ENCODE results near the gene IL2RG.

- no peak for TF ChIP-seq CTCF (IDR thresholded peaks at IDR 0.05; ENCODE audit: low read depth, low read length, missing input control)
- no peak for TF ChIP-seq TAF1 (conservative IDR thresholded peaks at IDR 0.05)
- TF ChIP-seq RAD21 (IDR thresholded peaks at IDR 0.05): no peak
- no peak for TF ChIP-seq NR2F2 (IDR thresholded peaks at IDR 0.05)
- no peak for TF ChIP-seq REST (IDR thresholded peaks at IDR 0.05)
- no peak for TF ChIP-seq GABPA (IDR thresholded peaks at IDR 0.05 in 1 of 2, conservative IDR thresholded peaks at IDR 0.05 in 1 of 2)
- TF ChIP-seq JUND (IDR thresholded peaks at IDR 0.05): no peak
Observed at GRCh38 chrX:71106427-71106826, 5.0 kb downstream of the IL2RG start, which contains the start of gene CXorf65.

Measured in liver (tissue), 3 donors.